Central memory CD4-positive, alpha-beta T cell (primary cell): Measurements from ENCODE around the gene FAR2.
A peak's percentile ranks its signal among the peaks of the same experiment; 100 is the strongest.
"Not testable (repeated sequence)": the region's sequence is repeated elsewhere in the genome, so short reads cannot be mapped to it uniquely, and the experiment has no call there.

Experiments used
- DNase-seq: peaks from one replicate; pipeline ENCODE4 v3.0.0; 2022

FAR2 gene

DNA sequence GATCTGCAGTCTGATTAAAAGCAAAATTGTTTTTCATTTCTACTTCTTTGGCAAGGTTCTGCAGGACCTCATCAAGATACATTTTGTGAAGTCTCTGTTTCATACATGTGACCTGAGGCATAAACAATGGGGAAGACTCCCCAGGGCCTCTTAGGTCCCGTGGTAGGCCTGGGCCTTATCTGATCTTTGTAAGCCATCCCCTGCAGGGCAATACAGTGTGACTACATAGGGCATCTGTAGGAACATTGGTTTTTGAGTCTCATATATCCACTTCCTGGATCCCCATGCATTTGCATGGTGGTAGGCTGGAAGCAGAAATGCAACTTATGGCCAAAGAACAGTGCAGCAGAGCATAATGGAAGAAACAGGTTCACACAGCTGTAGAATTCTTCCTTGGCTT, 6.0 kb downstream of the FAR2 start:
- no peak for DNase-seq

DNA sequence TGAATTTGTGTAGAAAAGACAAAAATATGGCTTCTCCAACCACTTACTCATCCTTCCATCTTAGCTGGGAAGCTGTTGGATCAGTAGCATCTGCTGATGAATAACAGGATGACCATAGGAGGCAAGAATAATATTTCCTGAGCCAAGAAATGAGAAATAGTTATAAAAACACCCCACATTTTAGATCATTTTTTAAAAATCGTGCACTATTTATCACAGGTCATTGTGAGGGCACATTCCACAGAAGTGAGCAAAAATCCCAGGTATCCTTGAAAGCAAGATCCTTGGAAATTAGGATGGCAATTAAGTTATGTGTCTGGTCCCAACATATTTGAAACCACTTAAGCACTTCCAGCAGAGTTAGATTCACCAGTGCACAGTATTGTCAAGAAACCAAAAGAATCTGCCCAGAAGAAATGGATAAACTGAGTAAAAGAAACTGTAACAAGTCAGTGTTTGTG, 8.4 kb downstream of the FAR2 start:
- DNase-seq, result no peak

- no peak for DNase-seq
Measured at GRCh38 chr12:29158115-29158763, 9.2 kb downstream of the FAR2 start.

DNA sequence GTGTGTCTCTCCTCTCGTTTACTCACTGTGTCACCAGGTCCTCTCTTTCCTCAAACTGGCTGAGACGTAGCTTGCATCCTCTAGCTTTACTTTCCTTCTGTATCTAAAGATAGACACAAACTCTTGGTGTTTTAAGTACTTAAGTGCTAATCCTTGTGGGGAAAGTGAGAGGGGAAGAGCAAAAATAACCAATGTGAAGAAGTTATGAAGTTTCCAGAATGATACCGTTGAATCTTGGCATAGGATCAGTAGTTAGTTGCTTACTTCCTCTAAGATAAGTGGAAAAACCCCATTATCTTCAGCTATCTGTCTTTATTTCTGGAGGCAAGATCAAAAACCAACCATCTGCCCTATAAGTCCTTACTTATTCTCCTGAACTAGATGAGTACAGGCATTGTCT, 10.6 kb downstream of the FAR2 start:
- no peak for DNase-seq

- DNase-seq, result peak; percentile 15
Measured at GRCh38 chr12:29160230-29160629, 11.2 kb downstream of the FAR2 start.

DNA sequence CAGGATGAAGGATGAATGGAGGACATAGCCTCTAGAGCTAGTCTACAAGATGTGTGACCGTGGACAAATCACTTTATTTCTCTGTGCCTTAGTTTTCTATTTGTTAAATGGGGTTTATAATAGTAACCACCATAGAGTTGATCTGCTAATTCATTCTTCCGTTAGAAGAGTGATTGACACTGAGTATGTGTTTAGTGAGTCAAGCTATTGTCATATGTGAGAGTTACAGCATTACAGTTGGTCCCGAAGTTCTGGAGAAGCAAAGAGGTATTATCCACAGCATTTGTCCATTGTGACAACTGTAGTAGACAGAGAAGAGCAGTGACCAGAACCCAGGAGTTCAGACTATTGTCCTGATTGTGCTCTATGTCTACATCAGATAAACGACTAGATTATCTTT, 14.1 kb downstream of the FAR2 start:
- DNase-seq, result no peak

GRCh38 chr12:29164477-29165393, 15.7 kb downstream of the FAR2 start:
- no peak for DNase-seq

DNA sequence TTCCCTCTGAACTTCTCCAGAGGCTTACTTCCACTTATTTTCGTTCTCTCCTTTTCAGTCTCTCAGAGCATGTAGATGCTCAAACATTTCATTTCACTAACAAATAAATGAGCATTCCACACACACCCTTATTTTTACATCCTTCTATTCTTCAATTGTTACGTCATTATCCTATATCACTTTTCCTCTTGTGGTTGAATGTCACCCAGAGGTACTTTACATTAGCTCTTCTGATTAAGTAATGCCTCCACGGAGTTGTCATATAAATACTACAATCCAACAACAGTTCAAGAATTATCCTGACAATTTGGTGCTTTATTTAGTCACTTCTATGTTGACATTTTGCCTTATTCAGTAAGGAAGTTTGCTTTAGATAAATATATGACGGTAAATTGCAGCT, 18.4 kb downstream of the FAR2 start:
- no peak for DNase-seq

DNA sequence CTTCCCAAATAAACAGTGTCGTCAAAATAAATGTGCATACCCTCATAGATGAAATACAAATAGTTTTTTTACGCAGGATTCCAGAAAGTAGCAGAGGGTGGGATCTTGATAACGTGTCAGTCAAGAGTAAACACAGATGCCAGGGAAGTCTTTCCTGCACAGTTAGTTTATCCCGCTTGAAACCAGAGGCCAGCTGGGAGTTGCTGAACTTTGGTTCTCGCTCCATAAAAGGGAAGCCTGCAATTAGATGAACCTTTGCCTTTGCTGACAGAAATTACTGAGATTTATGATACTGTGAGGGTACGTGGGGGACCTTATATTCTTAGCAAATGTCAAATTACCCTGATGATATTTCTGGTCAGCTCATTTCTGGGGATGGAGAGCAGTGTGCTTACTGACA, 18.9 kb downstream of the FAR2 start:
- DNase-seq, result no peak

DNA sequence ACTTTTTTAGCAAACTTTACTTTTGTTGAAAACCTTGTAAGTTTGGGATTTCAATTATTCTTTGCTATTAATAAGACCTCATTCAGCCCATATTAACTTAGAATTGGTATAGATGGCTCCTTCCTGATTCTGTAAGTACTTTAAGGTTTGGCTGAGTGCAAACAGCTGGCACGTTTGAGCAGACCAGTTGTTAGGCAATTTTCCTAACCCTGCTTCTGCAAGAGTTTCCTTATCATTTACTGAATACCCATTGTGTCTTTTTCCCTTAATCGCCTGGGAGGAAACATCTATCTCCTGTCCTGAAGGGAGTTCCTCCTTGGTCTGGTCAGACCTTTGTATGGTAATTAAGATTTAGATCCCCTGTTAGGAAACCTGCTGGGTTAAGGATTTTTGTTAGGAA, 20.9 kb downstream of the FAR2 start:
- not testable (repeated sequence) for DNase-seq

DNA sequence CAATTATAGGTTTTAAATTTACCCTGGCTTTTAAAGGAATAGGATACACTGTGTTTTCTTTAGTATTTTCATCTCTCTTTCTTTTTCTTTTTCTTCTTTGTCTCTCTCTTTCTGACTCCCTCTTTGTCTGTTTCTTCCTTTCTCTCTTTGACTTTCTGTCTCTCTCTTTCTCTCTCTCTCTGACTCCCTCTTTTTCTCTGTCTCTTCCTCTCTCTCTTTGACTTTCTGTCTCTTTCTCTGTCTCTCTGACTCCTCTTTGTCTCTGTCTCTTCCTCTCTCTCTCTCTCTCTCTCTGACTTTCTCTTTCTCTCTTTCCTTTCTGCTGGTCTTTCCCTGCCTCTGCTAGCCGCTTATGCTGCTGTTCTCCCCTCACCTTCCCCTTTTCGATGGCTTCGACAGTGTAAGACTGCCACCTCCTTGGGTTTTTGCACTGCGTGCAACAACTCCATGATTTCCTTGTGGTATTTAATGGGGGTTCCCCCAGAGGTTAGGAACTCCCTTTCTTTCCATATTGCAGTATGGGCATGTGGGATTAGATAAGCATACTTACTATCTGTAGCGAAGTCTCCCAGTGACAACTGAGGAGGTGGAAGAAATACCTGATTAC, 21.5 kb downstream of the FAR2 start:
- not testable (repeated sequence) for DNase-seq

DNA sequence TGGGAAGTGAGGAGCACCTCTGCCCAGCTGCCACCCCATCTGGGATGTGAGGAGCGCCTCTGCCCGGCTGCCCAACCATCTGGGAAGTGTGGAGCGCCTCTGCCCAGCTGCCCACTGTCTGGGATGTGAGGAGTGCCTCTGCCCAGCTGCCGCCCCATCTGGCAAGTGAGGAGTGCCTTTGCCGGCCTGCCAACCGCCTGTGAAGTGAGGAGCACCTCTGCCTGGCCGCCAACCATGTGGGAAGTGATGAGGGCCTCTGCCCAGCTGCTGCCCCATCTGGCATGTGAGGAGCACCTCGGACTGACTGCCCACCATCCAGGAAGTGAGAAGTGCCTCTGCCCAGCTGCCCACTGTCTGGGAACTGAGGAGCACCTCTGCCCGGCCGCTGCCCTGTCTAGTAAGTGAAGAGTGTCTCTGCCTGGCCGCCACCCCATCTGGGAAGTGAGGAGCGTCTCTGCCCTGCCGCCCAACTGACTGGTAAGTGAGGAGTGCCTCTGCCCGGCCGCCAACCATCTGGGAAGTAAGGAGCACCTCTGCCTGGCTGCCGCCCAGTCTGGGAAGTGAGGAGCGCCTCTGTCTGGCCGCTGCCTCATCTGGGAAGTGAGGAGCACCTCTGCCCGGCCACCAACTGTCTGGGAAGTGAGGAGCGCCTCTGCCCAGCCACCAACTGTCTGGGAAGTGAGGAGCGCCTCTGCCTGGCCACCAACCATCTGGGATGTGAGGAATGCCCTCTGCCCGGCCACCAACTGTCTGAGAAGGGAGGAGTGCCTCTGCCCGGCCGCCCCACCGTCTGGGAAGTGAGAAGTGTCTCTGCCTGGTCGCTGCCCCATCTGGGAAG, 22.6 kb downstream of the FAR2 start:
- no peak for DNase-seq

DNA sequence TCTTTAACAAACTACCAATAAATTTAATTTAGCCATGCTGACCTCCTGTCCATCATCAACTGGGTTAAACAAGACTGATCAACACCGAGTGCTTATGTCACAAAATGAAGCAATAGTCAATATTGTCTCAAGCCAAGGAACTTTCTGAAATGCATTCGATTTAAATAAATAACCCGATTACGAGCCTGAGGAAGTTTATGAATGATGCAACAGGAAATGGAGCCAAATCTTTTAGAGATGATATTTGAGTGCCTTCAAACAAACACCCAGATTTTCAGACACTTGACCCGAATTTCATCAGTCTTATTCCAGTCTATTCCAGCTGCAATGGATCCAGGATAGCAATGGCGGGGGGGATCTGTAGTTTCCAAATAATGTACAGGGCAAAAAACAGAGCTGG, 27.9 kb downstream of the FAR2 start:
- DNase-seq, result no peak

- not testable (repeated sequence) for DNase-seq
Measured at GRCh38 chr12:29182247-29182646, 33.2 kb downstream of the FAR2 start.

- DNase-seq, result no peak
Measured at GRCh38 chr12:29187756-29188155, 38.7 kb downstream of the FAR2 start.

GRCh38 chr12:29191267-29191850, 42.3 kb downstream of the FAR2 start:
- no peak for DNase-seq

- no peak for DNase-seq
Measured at GRCh38 chr12:29198901-29199300, 49.8 kb downstream of the FAR2 start.

DNA sequence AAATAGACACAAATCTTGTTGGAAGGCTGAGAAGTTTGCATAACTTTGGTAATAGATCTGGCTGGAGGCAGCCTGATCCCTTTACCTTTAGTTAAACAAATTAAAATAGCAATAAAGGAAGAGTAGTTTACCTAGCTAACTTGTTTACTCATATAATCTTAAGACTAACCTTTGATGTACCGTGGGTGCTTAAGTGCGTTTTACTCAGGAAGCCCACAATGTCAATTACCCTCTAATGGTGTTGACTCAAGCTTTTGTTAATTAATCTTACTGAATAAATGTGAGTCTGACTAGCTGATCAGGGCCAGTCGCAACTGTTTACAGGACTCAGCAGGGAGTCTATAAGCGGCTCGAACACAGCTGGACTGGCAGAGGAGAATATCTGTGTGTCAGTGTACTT, 51.5 kb downstream of the FAR2 start:
- DNase-seq, result no peak

DNA sequence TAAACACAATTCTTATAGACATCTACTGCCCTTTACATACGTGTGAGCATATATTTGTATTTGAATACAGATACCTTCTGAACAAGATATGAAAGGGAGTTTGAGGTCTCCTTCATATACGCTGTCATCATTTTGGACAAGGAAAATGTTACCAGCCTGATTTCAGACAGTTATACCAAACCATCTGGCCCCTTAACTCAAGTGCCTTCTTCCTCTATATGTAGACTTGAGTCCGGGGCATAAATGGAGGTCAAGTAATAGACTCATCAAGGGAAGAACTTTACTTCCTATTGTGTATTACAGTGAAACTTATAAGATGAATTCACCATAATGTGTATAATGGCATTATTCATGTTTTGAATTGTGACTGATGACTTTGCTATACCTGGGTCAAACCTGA, 52.2 kb downstream of the FAR2 start:
- no peak for DNase-seq

- no peak for DNase-seq
Measured at GRCh38 chr12:29201746-29202145, 52.7 kb downstream of the FAR2 start.

- no peak for DNase-seq
Measured at GRCh38 chr12:29204521-29204920, 55.4 kb downstream of the FAR2 start.

- DNase-seq, result no peak
Measured at GRCh38 chr12:29207120-29207519, 58.0 kb downstream of the FAR2 start.
